ENCODE measurements around the gene ENTPD1. TPM values are rescaled to one million over a fixed set of nuclear protein-coding genes. Genes with fewer than 3 reads are reported as not detected.

The ENTPD1 gene
- total and polyA plus RNA-seq, 9 of the 15 experiments (the other 6 are each of a cell fraction or from before 2014, with no cell fraction given), result 0.07 to 1.5 (median 0.37) TPM

GRCh38 chr10:95830044-95830443, 74.1 kb downstream of the ENTPD1 start:
- no peak overlapping the region for H3K4me2 ChIP-seq (ENCODE audit: insufficient read depth, low read length)
- POLR2A ChIA-PET, result no interaction called here
- FAIRE-seq (no peak), ATAC-seq (no peak), DNase-seq (ENCODE audit: extremely low read depth in 1 of 4, low spot score in 3 of 4) (no peak)
- H3K27ac ChIP-seq (ENCODE audit: extremely low read depth, low read depth, low read length), result no peak overlapping the region
- TF ChIP-seq KAT7 (CRISPR knock-in tag; IDR thresholded peaks at IDR 0.05; ENCODE audit: borderline replicate concordance), result no peak
- no peaks in the 10 kb centered on the region for H3K9me3 ChIP-seq (replicated peaks; ENCODE audit: control insufficient read depth, insufficient read depth, low read depth, low read length)
- H3K27me3 ChIP-seq (ENCODE audit: control insufficient read depth in 2 of 2, insufficient read depth in 2 of 2, low read length in 2 of 2), result no peaks in the 10 kb centered on the region; a peak in 2 of 5 replicates
- H3K79me2 ChIP-seq (ENCODE audit: control insufficient read depth, insufficient read depth, low read length), result no peaks in the 10 kb centered on the region
- H3K4me3 ChIP-seq, result no peak overlapping the region
- no TSS peak for BruUV-seq (replicated peaks)
- no peaks in the 10 kb centered on the region for H3K9me1 ChIP-seq (ENCODE audit: control insufficient read depth, insufficient read depth, low read length)
- no peaks in the 10 kb centered on the region for H3K4me1 ChIP-seq (replicated peaks in 1 of 2; ENCODE audit: control insufficient read depth in 2 of 2, insufficient read depth in 2 of 2, low read length in 2 of 2)
- CTCF ChIA-PET (ENCODE audit: low intra/inter-chr PET ratio), result no interaction called here
- H3K36me3 ChIP-seq (ENCODE audit: control insufficient read depth, insufficient read depth, low read length), result no peaks in the 10 kb centered on the region
- in situ Hi-C loops (cut with MboI) (loop anchor here (25.0 kb wide), 1 partner anchor 443 kb away; no protein-coding TSS in a partner anchor), intact Hi-C loops (cut with micrococcal nuclease) (no loop called here)
- H3K9ac ChIP-seq (ENCODE audit: insufficient read depth in 1 of 2, low read depth in 2 of 2, low read length in 2 of 2), result no peak overlapping the region
- H4K20me1 ChIP-seq (replicated peaks; ENCODE audit: control insufficient read depth, insufficient read depth, low read length), result no peaks in the 10 kb centered on the region
- no peak overlapping the region for H2AFZ ChIP-seq (ENCODE audit: low read depth, low read length)

GRCh38 chr10:95831076-95831475, 75.1 kb downstream of the ENTPD1 start:
- no peaks in the 10 kb centered on the region for H3K79me2 ChIP-seq (ENCODE audit: control insufficient read depth, insufficient read depth, low read length)
- POLR2A ChIA-PET, result no interaction called here
- ATAC-seq, result no peak
- H3K4me2 ChIP-seq (ENCODE audit: insufficient read depth, low read length), result no peak overlapping the region
- no peaks in the 10 kb centered on the region for H3K4me1 ChIP-seq (replicated peaks in 1 of 2; ENCODE audit: control insufficient read depth in 2 of 2, insufficient read depth in 2 of 2, low read length in 2 of 2)
- H4K20me1 ChIP-seq (replicated peaks; ENCODE audit: control insufficient read depth, insufficient read depth, low read length), result no peaks in the 10 kb centered on the region
- no peak overlapping the region for H3K27ac ChIP-seq (ENCODE audit: extremely low read depth, low read depth, low read length)
- FAIRE-seq, result no peak
- in situ Hi-C loops (cut with MboI), result loop anchor here (25.0 kb wide), 1 partner anchor 444 kb away; no protein-coding TSS in a partner anchor
- H2AFZ ChIP-seq (ENCODE audit: low read depth, low read length), result no peak overlapping the region
- no peaks in the 10 kb centered on the region; a peak in 2 of 5 replicates for H3K27me3 ChIP-seq (ENCODE audit: control insufficient read depth in 2 of 2, insufficient read depth in 2 of 2, low read length in 2 of 2)
- BruUV-seq (replicated peaks), result no TSS peak
- H3K36me3 ChIP-seq (ENCODE audit: control insufficient read depth, insufficient read depth, low read length), result no peaks in the 10 kb centered on the region
- TF ChIP-seq E4F1 (CRISPR knock-in tag; IDR thresholded peaks at IDR 0.05; ENCODE audit: borderline replicate concordance) (no peak), NFRKB (IDR thresholded peaks at IDR 0.05; ENCODE audit: low read depth) (no peak), RBM22 (IDR thresholded peaks at IDR 0.05; ENCODE audit: low read depth, low read length, poor library complexity, severe bottlenecking) (no peak), SMARCA5 (IDR thresholded peaks at IDR 0.05) (no peak)
- no peak for DNase-seq (ENCODE audit: extremely low read depth in 1 of 4, low spot score in 3 of 4)
- no peak overlapping the region for H3K4me3 ChIP-seq
- no peaks in the 10 kb centered on the region for H3K9me1 ChIP-seq (ENCODE audit: control insufficient read depth, insufficient read depth, low read length)
- CTCF ChIA-PET (ENCODE audit: low intra/inter-chr PET ratio), result no interaction called here
- intact Hi-C loops (cut with micrococcal nuclease), result no loop called here
- 0% methylated on average over 3 of the region's 3 CpGs for WGBS (ENCODE audit: insufficient coverage, low coverage, missing lambda C conversion rate)
- no peak overlapping the region for H3K9ac ChIP-seq (ENCODE audit: insufficient read depth in 1 of 2, low read depth in 2 of 2, low read length in 2 of 2)
- H3K9me3 ChIP-seq (replicated peaks; ENCODE audit: control insufficient read depth, insufficient read depth, low read depth, low read length), result no peaks in the 10 kb centered on the region

Data from K562 (cell line).